ENCODE measurements around the gene OLFM1.

- no peak for TF ChIP-seq POLR2AphosphoS5 (IDR thresholded peaks at IDR 0.05; ENCODE audit: low read depth, low read length)
- TF ChIP-seq REST (IDR thresholded peaks at IDR 0.05; ENCODE audit: insufficient read depth in 1 of 2, low read depth in 2 of 2, low read length in 2 of 2), result no peak
- no peak for TF ChIP-seq TAF1 (IDR thresholded peaks at IDR 0.05; ENCODE audit: borderline replicate concordance, insufficient read depth, low read length)
- no peak for TF ChIP-seq SIN3A (IDR thresholded peaks at IDR 0.05; ENCODE audit: borderline replicate concordance, insufficient read depth, low read length)
Measured at GRCh38 chr9:135122316-135122715, 34.8 kb downstream of the OLFM1 start.

Measured in PFSK-1 (cell line).